SK-N-MC (cell line): ENCODE results near the gene COPS9.

Source experiments
- EZH2 ChIP-seq: fragments of 200-600 bp; sonication (generic); IDR thresholded peaks from one replicate; pipeline ENCODE4 v1.6.1; 2017; ENCODE audit warnings: antibody characterized with exemption
- POLR2AphosphoS5 ChIP-seq: IDR thresholded peaks from 2 replicates; pipeline ENCODE4 v1.6.1; 2012; ENCODE audit warnings: mild to moderate bottlenecking, low read depth, low read length, borderline replicate concordance

DNA sequence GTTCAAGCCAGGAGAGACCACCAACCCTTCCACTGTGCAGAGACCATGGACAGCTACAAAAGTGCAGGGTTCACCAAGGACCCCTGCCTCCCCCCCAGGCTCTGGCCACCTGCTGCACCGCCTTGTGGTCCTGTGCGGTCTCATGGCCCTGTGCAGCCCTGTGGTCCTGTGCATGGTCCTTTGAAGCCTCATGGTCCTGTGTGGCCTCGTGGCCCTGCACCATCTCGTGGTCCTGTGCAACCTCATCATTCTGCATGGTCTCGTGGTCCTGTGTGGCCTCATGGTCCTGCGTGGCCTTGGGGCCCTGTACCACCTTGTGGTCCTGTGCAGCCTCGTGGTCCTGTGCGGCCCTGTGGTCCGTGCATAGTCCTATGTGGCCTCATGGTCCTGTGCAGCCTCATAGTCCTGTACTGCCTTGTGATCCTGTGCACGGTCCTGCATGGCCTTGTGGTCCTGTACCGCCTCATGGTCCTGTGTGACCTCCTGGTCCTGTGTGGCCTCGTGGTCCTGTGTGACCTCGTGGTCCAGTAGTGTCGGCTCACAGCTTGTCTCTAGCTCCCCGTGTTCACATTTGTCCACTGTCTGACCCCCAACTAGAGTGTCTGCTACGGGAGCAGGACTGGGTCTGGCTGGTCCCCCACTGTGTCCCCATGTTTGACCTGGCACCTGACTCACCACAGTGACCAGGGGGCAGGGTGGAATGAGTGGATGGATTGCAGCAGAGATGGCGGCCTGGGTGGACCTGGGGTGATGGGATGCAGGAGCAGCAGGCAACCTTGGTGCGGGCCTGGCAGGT, 24.4 kb upstream of the COPS9 start:
- TF ChIP-seq EZH2: no peak
- no peak for TF ChIP-seq POLR2AphosphoS5
